ENCODE data around the gene SASH1. TPM values are rescaled to one million over a fixed set of nuclear protein-coding genes. Genes with fewer than 3 reads are reported as not detected.
"Not testable (repeated sequence)": the region's sequence is repeated elsewhere in the genome, so short reads cannot be mapped to it uniquely, and the experiment has no call there.

Gene SASH1
- total RNA-seq, 1 experiment from 2014 or later: 11.7 TPM

DNA sequence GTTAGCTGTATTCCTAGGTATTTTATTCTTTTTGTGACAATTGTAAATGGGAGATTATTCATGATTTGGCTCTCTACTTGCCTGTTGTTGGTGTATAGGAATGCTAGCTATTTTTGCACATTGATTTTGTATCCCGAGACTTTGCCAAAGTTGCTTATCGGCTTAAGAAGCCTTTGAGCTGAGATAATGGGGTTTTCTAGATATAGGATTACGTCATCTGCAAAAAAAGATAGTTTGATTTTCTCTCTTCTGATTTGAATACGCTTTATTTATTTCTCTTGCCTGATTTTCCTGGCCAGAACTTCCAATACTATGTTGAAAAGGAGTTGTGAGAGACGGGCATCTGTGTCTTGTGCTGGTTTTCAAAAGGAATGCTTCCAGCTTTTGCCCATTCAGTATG, 241.0 kb downstream of the SASH1 start (continued):
- TF ChIP-seq REST (IDR thresholded peaks at IDR 0.05; ENCODE audit: low read depth) (no peak), POLR2A (IDR thresholded peaks at IDR 0.05; ENCODE audit: borderline replicate concordance, extremely low read depth, insufficient read depth, insufficient read length) (no peak), ZBTB33 (IDR thresholded peaks at IDR 0.05; ENCODE audit: extremely low read depth, insufficient replicate concordance, low read length) (no peak), EGR1 (IDR thresholded peaks at IDR 0.05; ENCODE audit: low read depth) (no peak)

- CTCF ChIA-PET; intact Hi-C loops (cut with micrococcal nuclease); H3K9me3 ChIP-seq (ENCODE audit: control insufficient read depth in 1 of 2, insufficient read depth in 1 of 2, low read depth in 1 of 2, low read length in 2 of 2); H3K4me2 ChIP-seq (ENCODE audit: low read length); BruUV-seq (replicated peaks); H3K27ac ChIP-seq (ENCODE audit: low read depth, low read length); RAD21 ChIA-PET (ENCODE audit: low non-redundant PET in 1 of 2, low total read pairs in 2 of 2, uncharacterized antibody in 2 of 2, unreplicated experiment in 2 of 2); H3K4me1 ChIP-seq (ENCODE audit: control insufficient read depth in 1 of 2, insufficient read depth in 2 of 2, low read length in 2 of 2); DNase-seq (ENCODE audit: low read depth, low spot score); H3K79me2 ChIP-seq (ENCODE audit: insufficient read depth, low read length); H3K27me3 ChIP-seq (ENCODE audit: insufficient read depth, low read length); H3K9ac ChIP-seq (ENCODE audit: low read length); H3K4me3 ChIP-seq (replicated peaks in 1 of 2; ENCODE audit: low read depth in 1 of 2, low read length in 2 of 2); POLR2A ChIA-PET; H3K36me3 ChIP-seq (ENCODE audit: control insufficient read depth in 1 of 2, insufficient read depth in 2 of 2, low read length in 2 of 2); ATAC-seq; H3K9me2 ChIP-seq (ENCODE audit: insufficient read depth); H4K20me1 ChIP-seq (ENCODE audit: insufficient read depth); H2AFZ ChIP-seq (ENCODE audit: low read depth, low read length, poor library complexity, severe bottlenecking): not testable (repeated sequence)
Measured at GRCh38 chr6:148585641-148586040, 243.0 kb downstream of the SASH1 start.
